Upper lobe of right lung (tissue), 1 donor: ENCODE data around the gene KISS1. TPM values are rescaled to one million over a fixed set of nuclear protein-coding genes. Genes with fewer than 3 reads are reported as not detected.

Experiments used
- ATAC-seq: fragments of 200-7000 bp; cut with Tn5 transposase; one replicate; pipeline ENCODE4 v1.9.1; 2020; ENCODE audit warnings: mild to moderate bottlenecking, moderate library complexity
- DNase-seq: peaks from one replicate; pipeline ENCODE4 v3.0.0-alpha.2; 2020
- H3K27ac ChIP-seq: fragments of 200-600 bp; one replicate; pipeline ENCODE4 v1.8.0; 2022
- H3K27me3 ChIP-seq: fragments of 200-600 bp; one replicate; pipeline ENCODE4 v1.8.0; 2022; ENCODE audit warnings: mild to moderate bottlenecking
- H3K36me3 ChIP-seq: fragments of 200-600 bp; one replicate; pipeline ENCODE4 v1.8.0; 2022
- H3K4me1 ChIP-seq: fragments of 200-600 bp; one replicate; pipeline ENCODE4 v1.8.0; 2022
- H3K4me3 ChIP-seq: fragments of 200-600 bp; one replicate; pipeline ENCODE4 v1.8.0; 2022; ENCODE audit warnings: mild to moderate bottlenecking
- H3K9me3 ChIP-seq: fragments of 200-600 bp; one replicate; pipeline ENCODE4 v1.8.0; 2022
- intact Hi-C: fragments of 100-400 bp; cut with DNase I; formaldehyde crosslinking; loops from one replicate; pipeline ENCODE4 v1.11.0; 2022
- total RNA-seq: library from RNA; stranded (reverse); fragmentation: NEBNext Ultra II Directional; extraction: Animal tissue kit (Norgen Biotek cat#: 25700); gene quantifications from one replicate; pipeline ENCODE4 v1.2.1, GENCODE V29; 2021
- TF ChIP-seq, protein P1 (sequence below): fragments of 200-600 bp; IDR thresholded peaks from one replicate; pipeline ENCODE4 v1.8.0; 2022; ENCODE audit warnings: antibody characterized with exemption
- donor health status: DM: no; HTN: yes; CAD: no; lungs with severe emphysema.

The KISS1 gene
- total RNA-seq, 1 donor from 2014 or later: 2.9 TPM

DNA sequence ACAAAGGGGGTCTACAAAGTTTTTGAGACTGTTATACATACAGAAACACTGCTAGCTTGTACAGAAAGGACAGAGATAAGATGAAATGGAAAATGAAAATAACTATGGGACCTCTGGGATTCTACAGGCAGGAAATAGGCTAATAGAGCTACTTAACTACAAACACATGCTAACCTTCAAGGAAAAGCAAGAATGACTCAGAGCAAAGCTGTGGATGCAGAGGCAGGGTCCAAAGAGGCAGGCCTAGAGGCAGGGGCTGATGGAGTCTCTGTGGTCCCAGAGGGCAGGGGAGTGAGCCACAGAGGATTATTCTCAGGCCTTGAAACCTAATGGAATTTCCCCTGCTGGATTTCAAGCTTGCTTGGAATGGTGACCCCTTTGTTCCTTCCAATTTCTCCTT is 36.2 kb upstream of the KISS1 start:
- ATAC-seq: no peak
- intact Hi-C loops: no loop called here
- H3K4me3 ChIP-seq: no peak overlapping the region
- no peak overlapping the region for H3K27ac ChIP-seq
- H3K36me3 ChIP-seq: no peaks in the 10 kb centered on the region
- no peaks in the 10 kb centered on the region for H3K9me3 ChIP-seq
- no peaks in the 10 kb centered on the region for H3K4me1 ChIP-seq
- no peaks in the 10 kb centered on the region for H3K27me3 ChIP-seq
- TF ChIP-seq, protein P1, sequence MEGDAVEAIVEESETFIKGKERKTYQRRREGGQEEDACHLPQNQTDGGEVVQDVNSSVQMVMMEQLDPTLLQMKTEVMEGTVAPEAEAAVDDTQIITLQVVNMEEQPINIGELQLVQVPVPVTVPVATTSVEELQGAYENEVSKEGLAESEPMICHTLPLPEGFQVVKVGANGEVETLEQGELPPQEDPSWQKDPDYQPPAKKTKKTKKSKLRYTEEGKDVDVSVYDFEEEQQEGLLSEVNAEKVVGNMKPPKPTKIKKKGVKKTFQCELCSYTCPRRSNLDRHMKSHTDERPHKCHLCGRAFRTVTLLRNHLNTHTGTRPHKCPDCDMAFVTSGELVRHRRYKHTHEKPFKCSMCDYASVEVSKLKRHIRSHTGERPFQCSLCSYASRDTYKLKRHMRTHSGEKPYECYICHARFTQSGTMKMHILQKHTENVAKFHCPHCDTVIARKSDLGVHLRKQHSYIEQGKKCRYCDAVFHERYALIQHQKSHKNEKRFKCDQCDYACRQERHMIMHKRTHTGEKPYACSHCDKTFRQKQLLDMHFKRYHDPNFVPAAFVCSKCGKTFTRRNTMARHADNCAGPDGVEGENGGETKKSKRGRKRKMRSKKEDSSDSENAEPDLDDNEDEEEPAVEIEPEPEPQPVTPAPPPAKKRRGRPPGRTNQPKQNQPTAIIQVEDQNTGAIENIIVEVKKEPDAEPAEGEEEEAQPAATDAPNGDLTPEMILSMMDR: no peak
- no peak for DNase-seq

- H3K27me3 ChIP-seq: no peaks in the 10 kb centered on the region
- intact Hi-C loops: no loop called here
- H3K27ac ChIP-seq: no peak overlapping the region
- H3K36me3 ChIP-seq: no peaks in the 10 kb centered on the region
- H3K9me3 ChIP-seq: no peaks in the 10 kb centered on the region
- ATAC-seq (no peak), DNase-seq (no peak)
- no peak overlapping the region for H3K4me3 ChIP-seq
- no peaks in the 10 kb centered on the region for H3K4me1 ChIP-seq
- TF ChIP-seq, protein P1: no peak
Observed at GRCh38 chr1:204230211-204230610, 33.9 kb upstream of the KISS1 start.

GRCh38 chr1:204228896-204229295 is 32.6 kb upstream of the KISS1 start:
- no peak for ATAC-seq
- Histone ChIP-seq H3K9me3 (no peaks in the 10 kb centered on the region), H3K27ac (no peak overlapping the region), H3K4me1 (no peaks in the 10 kb centered on the region), H3K4me3 (no peak overlapping the region), H3K36me3 (no peaks in the 10 kb centered on the region), H3K27me3 (no peaks in the 10 kb centered on the region)
- no peak for DNase-seq
- intact Hi-C loops: no loop called here
- TF ChIP-seq, protein P1: no peak

- intact Hi-C loops: no loop called here
- Histone ChIP-seq H3K4me1 (no peaks in the 10 kb centered on the region), H3K9me3 (no peaks in the 10 kb centered on the region), H3K27ac (no peak overlapping the region), H3K4me3 (no peak overlapping the region), H3K36me3 (no peaks in the 10 kb centered on the region), H3K27me3 (no peaks in the 10 kb centered on the region)
- ATAC-seq (no peak), DNase-seq (no peak)
- TF ChIP-seq, protein P1: no peak
Observed at GRCh38 chr1:204227996-204228785, 31.9 kb upstream of the KISS1 start.

DNA sequence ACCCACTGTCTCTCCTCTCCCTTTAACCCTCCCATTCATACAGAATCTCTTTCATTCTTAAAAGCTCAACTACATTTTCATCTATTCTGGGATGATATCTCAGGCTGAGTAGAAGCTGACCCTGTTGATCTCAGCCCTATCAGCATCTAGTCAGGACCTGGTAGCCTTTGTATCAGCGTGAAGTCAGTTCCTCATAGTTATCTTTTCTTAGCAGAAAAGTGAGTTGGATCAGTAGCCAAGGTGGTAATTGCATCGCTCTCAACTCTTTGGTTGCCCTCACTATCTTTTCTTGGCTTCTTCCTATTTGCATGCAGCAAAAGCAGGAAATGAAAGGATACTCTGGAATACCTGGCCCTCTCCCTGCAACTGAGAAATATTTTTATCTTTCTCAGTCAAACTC is 31.1 kb upstream of the KISS1 start:
- H3K4me1 ChIP-seq: no peaks in the 10 kb centered on the region
- no peak overlapping the region for H3K4me3 ChIP-seq
- ATAC-seq (no peak), DNase-seq (no peak)
- TF ChIP-seq, protein P1: no peak
- H3K27me3 ChIP-seq: no peaks in the 10 kb centered on the region
- intact Hi-C loops: no loop called here
- H3K9me3 ChIP-seq: no peaks in the 10 kb centered on the region
- H3K36me3 ChIP-seq: no peaks in the 10 kb centered on the region
- no peak overlapping the region for H3K27ac ChIP-seq
